ENCODE data around the gene TJP3.

Gene TJP3

GRCh38 chr19:3708207-3708931 lies at the start of gene TJP3:
TSS of gene TJP3 (plus strand) at chr19:3708384. CDS start at chr19:3728433, 20,049 bp downstream.
- H3K4me3 ChIP-seq: no peak within 1 kb of the TSS
- no peak within 1 kb of the TSS for H3K27ac ChIP-seq
- DNase-seq (ENCODE audit: low spot score): no peak
- no peak for TF ChIP-seq CTCF (IDR thresholded peaks at IDR 0.05)

GRCh38 chr19:3658870-3659745 lies 49.1 kb upstream of the TJP3 start:
- Histone ChIP-seq H3K4me3 (no peak overlapping the region), H3K27ac (no peak overlapping the region)
- DNase-seq (ENCODE audit: low spot score): no peak
- no peak for TF ChIP-seq CTCF (IDR thresholded peaks at IDR 0.05)

DNA sequence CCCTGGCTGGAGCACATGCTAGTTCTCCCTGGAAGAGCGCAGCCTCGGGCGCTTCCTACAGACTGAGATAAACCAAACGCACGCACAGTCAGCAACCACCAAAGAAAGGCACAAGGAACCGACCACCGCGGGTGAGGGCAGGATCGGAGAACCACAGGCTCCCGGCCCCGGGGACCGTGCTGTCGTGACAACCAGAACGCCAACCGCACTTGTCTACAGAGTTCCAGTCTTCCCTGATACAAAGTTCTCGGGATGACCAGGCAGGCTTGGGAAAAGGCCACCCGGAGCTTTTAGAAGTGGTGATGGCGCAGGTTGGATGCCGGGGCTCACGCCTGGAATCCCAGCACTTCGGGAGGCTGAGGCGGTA lies 48.5 kb upstream of the TJP3 start:
- no peak for TF ChIP-seq CTCF (IDR thresholded peaks at IDR 0.05)

GRCh38 chr19:3660493-3661219 lies 47.5 kb upstream of the TJP3 start:
- Histone ChIP-seq H3K4me3 (no peak overlapping the region), H3K27ac (no peak overlapping the region)
- no peak for DNase-seq (ENCODE audit: low spot score)
- no peak for TF ChIP-seq CTCF (IDR thresholded peaks at IDR 0.05)

More for the DNA sequence above, 48.5 kb upstream of the TJP3 start:
- DNase-seq (ENCODE audit: low spot score): no peak
- no peak overlapping the region for H3K27ac ChIP-seq
- H3K4me3 ChIP-seq: no peak overlapping the region

DNA sequence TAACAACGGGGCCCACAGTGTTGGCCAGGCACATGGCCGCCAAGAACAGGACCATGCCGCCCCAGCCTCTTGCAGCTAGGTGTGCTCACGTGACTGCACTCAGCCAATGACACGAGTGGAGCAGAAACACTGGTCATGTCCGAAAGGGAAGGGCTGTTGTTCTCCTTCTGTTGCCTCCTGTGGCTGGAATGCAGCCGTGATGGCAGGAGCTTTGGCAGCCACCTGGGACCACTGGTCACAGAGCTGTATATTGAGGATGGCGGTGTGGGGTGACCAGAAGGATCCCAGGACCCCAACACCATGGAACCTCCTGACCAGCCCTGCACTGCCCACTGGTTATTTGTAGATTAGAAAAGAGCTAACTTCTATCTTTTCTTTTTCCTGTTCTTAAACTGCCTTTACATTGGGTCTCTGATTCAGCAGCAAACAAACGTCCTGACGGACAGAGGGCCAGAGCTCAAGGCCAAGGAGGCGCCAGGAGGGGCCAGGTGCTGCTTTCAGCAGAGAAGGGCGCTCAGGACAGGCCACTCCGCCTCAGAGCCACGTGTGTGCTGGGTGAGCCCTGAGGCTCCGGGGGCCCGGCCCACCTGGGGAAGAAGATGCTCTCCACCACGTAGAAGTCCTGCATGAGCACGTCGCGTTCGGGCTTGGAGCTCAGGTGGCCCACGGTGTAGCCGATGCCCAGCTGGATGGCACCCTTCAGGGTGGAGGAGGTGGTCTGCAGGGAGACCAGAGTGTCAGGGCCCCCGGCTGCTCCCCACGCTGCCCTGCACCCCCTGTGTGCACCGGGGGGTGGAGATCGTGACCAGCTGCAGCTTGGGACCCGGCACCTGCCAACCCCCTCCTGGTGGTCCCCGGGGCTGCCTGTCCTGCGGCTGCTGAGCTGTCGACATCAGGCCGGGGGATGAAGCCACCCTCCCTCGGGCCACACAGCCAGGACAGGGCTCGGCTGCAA lies 46.6 kb upstream of the TJP3 start:
- DNase-seq (ENCODE audit: low spot score): no peak
- Histone ChIP-seq H3K27ac (no peak overlapping the region), H3K4me3 (no peak overlapping the region)
- no peak for TF ChIP-seq CTCF (IDR thresholded peaks at IDR 0.05)

DNA sequence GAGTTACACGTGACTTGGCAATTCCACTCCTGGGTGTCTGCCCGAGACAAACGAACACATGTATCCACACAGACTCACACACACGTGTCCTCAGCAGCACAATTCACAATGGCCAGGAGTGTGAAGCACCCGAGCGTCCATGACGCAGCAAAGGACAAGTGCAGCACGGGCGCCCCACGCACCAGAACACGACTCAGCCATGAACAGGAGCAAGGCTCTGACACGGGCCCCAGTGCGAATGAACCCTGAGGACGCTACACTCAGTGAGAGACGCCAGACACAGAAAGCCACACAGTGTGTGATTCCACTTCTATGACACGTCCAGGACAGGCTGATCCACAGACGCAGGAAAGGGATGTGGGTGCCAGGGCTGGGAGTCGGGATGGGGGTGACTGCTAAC lies 44.3 kb upstream of the TJP3 start:
- no peak overlapping the region for H3K4me3 ChIP-seq
- DNase-seq (ENCODE audit: low spot score): no peak
- no peak overlapping the region for H3K27ac ChIP-seq
- TF ChIP-seq CTCF (IDR thresholded peaks at IDR 0.05): no peak

Data from coronary artery (tissue), 2 donors.